Neural cell (in vitro differentiated cells): ENCODE results near the gene PHC1. TPM values are rescaled to one million over a fixed set of nuclear protein-coding genes. Genes with fewer than 3 reads are reported as not detected.

Experiments used
- H2AFZ ChIP-seq: fragments of 200-600, 300-800 bp; sonication (generic), shearing (Covaris generic); 2 replicates; pipeline ENCODE4 v1.6.0; 2014; ENCODE audit warnings: low read depth, mild to moderate bottlenecking, antibody characterized with exemption, low read length, moderate library complexity
- H3F3A ChIP-seq: fragments of 200-600 bp; shearing (Covaris generic); 2 replicates; pipeline ENCODE4 v1.6.1; 2016; ENCODE audit warnings: mild to moderate bottlenecking, moderate library complexity, mixed read lengths, antibody characterized with exemption, low read length; ENCODE audit not compliant: insufficient read depth, poor library complexity, severe bottlenecking
- H3K27ac ChIP-seq: fragments of 200-600, 300-800 bp; sonication (generic), shearing (Covaris generic); 2 replicates; pipeline ENCODE4 v1.5.1; 2014; ENCODE audit warnings: mild to moderate bottlenecking, low read length, moderate library complexity
- H3K27me3 ChIP-seq: fragments of 300-800, 200-600 bp; sonication (generic), shearing (Covaris generic); 2 replicates; pipeline ENCODE4 v1.6.0; 2014; ENCODE audit warnings: mild to moderate bottlenecking, low read depth, low read length, moderate library complexity; ENCODE audit not compliant: insufficient read depth
- H3K36me3 ChIP-seq: fragments of 300-800, 200-600 bp; sonication (generic), shearing (Covaris generic); 2 replicates; pipeline ENCODE4 v1.5.1; 2014; ENCODE audit warnings: mild to moderate bottlenecking, antibody characterized with exemption, low read length, moderate library complexity; ENCODE audit not compliant: insufficient read depth
- H3K4me2 ChIP-seq: fragments of 300-800, 200-600 bp; sonication (generic), shearing (Covaris generic); 2 replicates; pipeline ENCODE4 v1.6.0; 2014; ENCODE audit warnings: mild to moderate bottlenecking, low read length
- H3K4me3 ChIP-seq: fragments of 300-800, 200-600 bp; sonication (generic), shearing (Covaris generic); 2 replicates; pipeline ENCODE4 v1.5.1; 2014; ENCODE audit warnings: mild to moderate bottlenecking, low read length, moderate library complexity
- H3K79me2 ChIP-seq: fragments of 200-600 bp; shearing (Covaris generic); replicated peaks from 2 replicates; pipeline ENCODE4 v1.6.0; 2014; ENCODE audit warnings: mild to moderate bottlenecking, low read length, moderate library complexity; ENCODE audit not compliant: insufficient read depth
- H3K9ac ChIP-seq: fragments of 300-800, 200-600 bp; sonication (generic), shearing (Covaris generic); 2 replicates; pipeline ENCODE4 v1.6.1; 2016; ENCODE audit warnings: mild to moderate bottlenecking, low read length, mixed read lengths
- H3K9me2 ChIP-seq: fragments of 200-600 bp; shearing (Covaris generic); 2 replicates; pipeline ENCODE4 v1.6.1; 2016; ENCODE audit warnings: mild to moderate bottlenecking, low read length, mixed read lengths; ENCODE audit not compliant: insufficient read depth
- H3K9me3 ChIP-seq: fragments of 200-600, 300-800 bp; sonication (generic), shearing (Covaris generic); 2 replicates; pipeline ENCODE4 v1.6.1; 2016; ENCODE audit warnings: mild to moderate bottlenecking, mixed run types, low read length, moderate library complexity, mixed read lengths
- H4K20me1 ChIP-seq: fragments of 200-600 bp; shearing (Covaris generic); 2 replicates; pipeline ENCODE4 v1.6.1; 2016; ENCODE audit warnings: mild to moderate bottlenecking, mixed run types; ENCODE audit not compliant: insufficient read depth
- CTCF ChIP-seq: fragments of 450-650 bp; IDR thresholded peaks from 2 replicates; pipeline ENCODE4 v1.5.1; 2014; ENCODE audit warnings: antibody characterized with exemption, mild to moderate bottlenecking, moderate library complexity; ENCODE audit not compliant: poor library complexity, severe bottlenecking
- EP300 ChIP-seq: fragments of 450-650 bp; conservative IDR thresholded peaks from 2 replicates; pipeline ENCODE4 v1.6.1; 2014; ENCODE audit warnings: antibody characterized with exemption, mild to moderate bottlenecking, moderate library complexity; ENCODE audit not compliant: poor library complexity, severe bottlenecking
- EZH2 ChIP-seq: fragments of 200-600, 300-800 bp; shearing (Covaris generic), sonication (generic); IDR thresholded peaks from 2 replicates; pipeline ENCODE4 v1.6.1; 2014; ENCODE audit warnings: antibody characterized with exemption, low read length, borderline replicate concordance, mild to moderate bottlenecking; ENCODE audit not compliant: insufficient read depth, poor library complexity, severe bottlenecking
- MXI1 ChIP-seq: fragments of 450-650 bp; conservative IDR thresholded peaks from 2 replicates; pipeline ENCODE4 v1.6.1; 2014; ENCODE audit warnings: antibody characterized with exemption, mild to moderate bottlenecking; ENCODE audit not compliant: poor library complexity, severe bottlenecking
- POLR2AphosphoS5 ChIP-seq: IDR thresholded peaks from 2 replicates; pipeline ENCODE4 v1.6.1; 2012
- RAD21 ChIP-seq: fragments of 450-650 bp; conservative IDR thresholded peaks from 2 replicates; pipeline ENCODE4 v1.6.1; 2014; ENCODE audit warnings: antibody characterized with exemption, mild to moderate bottlenecking, moderate library complexity
- REST ChIP-seq: IDR thresholded peaks from 2 replicates; pipeline ENCODE4 v1.6.1; 2012; ENCODE audit warnings: borderline replicate concordance
- SMC3 ChIP-seq: fragments of 450-650 bp; conservative IDR thresholded peaks from 2 replicates; pipeline ENCODE4 v1.6.1; 2014; ENCODE audit warnings: antibody characterized with exemption, mild to moderate bottlenecking, moderate library complexity; ENCODE audit not compliant: poor library complexity
- TAF1 ChIP-seq: IDR thresholded peaks from 2 replicates; pipeline ENCODE4 v1.6.1; 2012; ENCODE audit warnings: low read depth
- polyA plus RNA-seq: library from polyadenylated mRNA; depleted of rRNA; stranded (reverse); fragments of >200 nt; gene quantifications from 2 replicates; pipeline ENCODE4 v1.2.3, GENCODE V29; 2014

The PHC1 gene
- polyA plus RNA-seq, 1 donor from 2014 or later, result 104 TPM

DNA sequence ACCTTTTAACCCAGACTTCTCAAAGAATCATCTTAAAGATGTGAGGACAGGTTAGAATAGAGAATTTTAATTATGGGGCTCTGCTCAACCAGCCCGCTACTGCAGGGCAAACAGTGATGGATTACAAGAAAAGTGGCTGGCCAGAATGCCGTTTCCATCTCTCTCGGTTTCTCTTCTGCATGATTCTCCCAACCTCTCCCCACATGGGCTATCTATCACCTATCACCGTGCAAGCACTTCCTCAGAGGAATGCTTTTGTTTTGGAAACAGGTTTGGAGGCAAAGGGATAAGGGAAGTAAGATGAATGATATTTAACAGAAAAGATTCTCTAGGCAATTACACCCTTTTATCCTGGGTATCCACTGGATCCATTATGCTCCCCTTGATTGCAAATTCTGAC is 37.4 kb upstream of the PHC1 start:
- Histone ChIP-seq H2AFZ (no peak overlapping the region), H3K9me3 (no peaks in the 10 kb centered on the region), H3K9me2 (no peaks in the 10 kb centered on the region), H4K20me1 (no peaks in the 10 kb centered on the region), H3K27me3 (no peaks in the 10 kb centered on the region), H3K9ac (no peak overlapping the region), H3K4me3 (no peak overlapping the region), H3K4me2 (no peak overlapping the region), H3K27ac (no peak overlapping the region), H3F3A (no peaks in the 10 kb centered on the region), H3K36me3 (no peaks in the 10 kb centered on the region), H3K79me2 (no peaks in the 10 kb centered on the region)
- no peak for TF ChIP-seq EZH2

DNA sequence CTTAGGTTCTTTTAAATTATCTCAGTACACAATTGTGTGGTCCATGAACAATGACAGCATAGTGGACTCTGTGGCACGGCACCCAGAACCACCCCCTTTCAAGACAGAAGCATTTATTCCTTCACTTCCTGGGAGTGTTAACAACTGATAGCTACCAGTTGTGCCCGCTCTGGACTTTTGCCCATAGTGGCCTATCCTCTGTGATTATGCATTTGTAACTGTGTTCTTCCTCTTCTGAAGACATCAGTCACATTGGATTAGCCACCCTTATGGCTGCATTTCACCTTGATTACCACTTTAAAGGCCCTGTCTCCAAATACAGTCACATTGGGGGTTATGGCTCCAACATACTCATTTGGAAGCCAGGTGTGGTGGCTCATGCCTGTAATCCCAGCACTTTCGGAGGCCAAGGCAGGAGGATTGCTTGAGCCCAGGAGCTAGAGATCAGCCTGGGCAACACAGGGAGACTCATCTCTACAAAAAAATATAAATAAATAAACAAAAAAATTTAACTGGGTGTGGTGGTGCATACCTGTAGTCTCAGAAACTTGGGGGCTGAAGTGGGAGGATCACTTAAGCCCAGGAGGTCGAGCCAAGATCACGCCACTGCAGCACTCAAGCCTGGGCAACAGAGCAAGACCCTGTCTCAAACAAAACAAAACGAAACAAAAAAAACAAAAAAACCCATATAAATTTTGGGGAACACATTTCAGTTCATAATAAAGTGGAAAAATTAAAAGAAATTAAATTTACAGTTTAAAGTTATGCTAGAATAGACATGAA is 27.6 kb upstream of the PHC1 start:
- no peak overlapping the region for H3K4me3 ChIP-seq
- no peaks in the 10 kb centered on the region for H3K79me2 ChIP-seq
- no peak overlapping the region for H3K9ac ChIP-seq
- TF ChIP-seq EZH2 (no peak), MXI1 (no peak), EP300 (no peak), CTCF (no peak), REST (no peak), SMC3 (no peak), RAD21 (no peak)
- H3F3A ChIP-seq, result no peaks in the 10 kb centered on the region
- H3K9me2 ChIP-seq, result no peaks in the 10 kb centered on the region
- no peak overlapping the region for H3K27ac ChIP-seq
- no peaks in the 10 kb centered on the region for H3K36me3 ChIP-seq
- no peak overlapping the region for H3K4me2 ChIP-seq
- no peaks in the 10 kb centered on the region for H3K9me3 ChIP-seq
- H2AFZ ChIP-seq, result no peak overlapping the region
- H3K27me3 ChIP-seq, result no peaks in the 10 kb centered on the region
- no peaks in the 10 kb centered on the region for H4K20me1 ChIP-seq

DNA sequence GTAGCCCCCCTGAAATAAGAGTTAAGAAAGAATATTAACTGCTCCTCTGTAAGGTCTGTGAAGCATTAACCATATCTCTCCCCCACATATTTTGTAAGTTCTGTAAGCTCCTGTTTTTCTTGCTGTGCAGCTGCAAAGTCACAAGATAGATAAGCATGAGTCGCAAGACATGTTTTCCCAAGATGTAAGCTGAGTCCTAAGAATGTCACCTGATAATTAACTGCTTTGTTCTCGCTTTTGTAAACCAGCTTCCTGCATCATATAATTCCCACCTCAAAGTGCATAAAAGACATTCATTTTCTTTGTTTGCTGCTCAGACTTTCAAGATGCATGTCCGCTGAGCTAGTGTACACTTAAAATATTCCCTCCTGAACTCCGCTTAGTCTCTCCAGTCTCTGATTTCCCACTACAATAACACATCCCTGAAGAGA is 27.0 kb upstream of the PHC1 start:
- Histone ChIP-seq H3K9me3 (no peaks in the 10 kb centered on the region), H3F3A (no peaks in the 10 kb centered on the region), H3K36me3 (no peaks in the 10 kb centered on the region), H3K9ac (no peak overlapping the region), H3K9me2 (no peaks in the 10 kb centered on the region), H3K27ac (no peak overlapping the region), H4K20me1 (no peaks in the 10 kb centered on the region), H3K4me2 (no peak overlapping the region), H3K27me3 (no peaks in the 10 kb centered on the region), H3K4me3 (no peak overlapping the region), H2AFZ (no peak overlapping the region), H3K79me2 (no peaks in the 10 kb centered on the region)
- TF ChIP-seq TAF1, result no peak
- TF ChIP-seq POLR2AphosphoS5, result no peak
- TF ChIP-seq EZH2, result no peak
- TF ChIP-seq CTCF, result no peak
- no peak for TF ChIP-seq SMC3
- TF ChIP-seq EP300, result no peak
- TF ChIP-seq MXI1, result no peak
- no peak for TF ChIP-seq RAD21
- TF ChIP-seq REST, result no peak
